Measurements from ENCODE around the gene PLK3. TPM values are rescaled to one million over a fixed set of nuclear protein-coding genes. Genes with fewer than 3 reads are reported as not detected.
A peak's percentile ranks its signal among the peaks of the same experiment; 100 is the strongest.
"Not testable (repeated sequence)": the region's sequence is repeated elsewhere in the genome, so short reads cannot be mapped to it uniquely, and the experiment has no call there.

Gene PLK3
- total and polyA plus RNA-seq, 8 donors: 6.1 to 35.3 (median 12.9) TPM

DNA sequence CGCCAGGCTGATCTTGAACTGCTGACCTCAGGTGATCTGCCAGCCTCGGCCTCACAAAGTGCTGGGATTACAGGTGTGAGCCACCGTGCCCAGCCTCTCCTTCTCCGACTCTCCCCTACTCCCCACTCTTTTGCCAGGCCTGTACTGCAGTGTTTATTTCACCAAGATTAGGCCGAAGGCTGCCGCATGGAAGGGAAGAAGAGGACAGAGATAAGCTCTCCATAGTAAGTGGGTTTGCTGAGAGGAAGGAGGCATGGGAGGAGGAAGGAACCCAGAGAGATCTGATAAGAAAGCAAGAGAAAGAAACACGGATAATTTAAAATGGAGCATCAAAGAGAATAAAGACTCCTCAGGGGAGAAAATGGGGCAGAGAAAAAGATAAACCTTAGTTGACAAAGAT lies 34.2 kb downstream of the PLK3 start:
- Histone ChIP-seq H3K4me1 (no peaks in the 10 kb centered on the region), H3K4me3 (no peak overlapping the region), H3K27me3 (no peaks in the 10 kb centered on the region), H3K36me3 (no peaks in the 10 kb centered on the region), H3K9me3 (no peaks in the 10 kb centered on the region), H3K27ac (no peak overlapping the region)
- DNase-seq (no peak), ATAC-seq (no peak), FAIRE-seq (no peak)
- intact Hi-C loops (cut with DNase I): loop anchor here in 1 of 3 donors (10.0 kb wide), 1 partner anchor 170 kb away; no protein-coding TSS in a partner anchor
- 55 to 64% methylated on average over 7 of the region's 7 CpGs for WGBS, 2 donors
- TF ChIP-seq, protein P1, sequence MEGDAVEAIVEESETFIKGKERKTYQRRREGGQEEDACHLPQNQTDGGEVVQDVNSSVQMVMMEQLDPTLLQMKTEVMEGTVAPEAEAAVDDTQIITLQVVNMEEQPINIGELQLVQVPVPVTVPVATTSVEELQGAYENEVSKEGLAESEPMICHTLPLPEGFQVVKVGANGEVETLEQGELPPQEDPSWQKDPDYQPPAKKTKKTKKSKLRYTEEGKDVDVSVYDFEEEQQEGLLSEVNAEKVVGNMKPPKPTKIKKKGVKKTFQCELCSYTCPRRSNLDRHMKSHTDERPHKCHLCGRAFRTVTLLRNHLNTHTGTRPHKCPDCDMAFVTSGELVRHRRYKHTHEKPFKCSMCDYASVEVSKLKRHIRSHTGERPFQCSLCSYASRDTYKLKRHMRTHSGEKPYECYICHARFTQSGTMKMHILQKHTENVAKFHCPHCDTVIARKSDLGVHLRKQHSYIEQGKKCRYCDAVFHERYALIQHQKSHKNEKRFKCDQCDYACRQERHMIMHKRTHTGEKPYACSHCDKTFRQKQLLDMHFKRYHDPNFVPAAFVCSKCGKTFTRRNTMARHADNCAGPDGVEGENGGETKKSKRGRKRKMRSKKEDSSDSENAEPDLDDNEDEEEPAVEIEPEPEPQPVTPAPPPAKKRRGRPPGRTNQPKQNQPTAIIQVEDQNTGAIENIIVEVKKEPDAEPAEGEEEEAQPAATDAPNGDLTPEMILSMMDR (IDR thresholded peaks at IDR 0.05): no peak

DNA sequence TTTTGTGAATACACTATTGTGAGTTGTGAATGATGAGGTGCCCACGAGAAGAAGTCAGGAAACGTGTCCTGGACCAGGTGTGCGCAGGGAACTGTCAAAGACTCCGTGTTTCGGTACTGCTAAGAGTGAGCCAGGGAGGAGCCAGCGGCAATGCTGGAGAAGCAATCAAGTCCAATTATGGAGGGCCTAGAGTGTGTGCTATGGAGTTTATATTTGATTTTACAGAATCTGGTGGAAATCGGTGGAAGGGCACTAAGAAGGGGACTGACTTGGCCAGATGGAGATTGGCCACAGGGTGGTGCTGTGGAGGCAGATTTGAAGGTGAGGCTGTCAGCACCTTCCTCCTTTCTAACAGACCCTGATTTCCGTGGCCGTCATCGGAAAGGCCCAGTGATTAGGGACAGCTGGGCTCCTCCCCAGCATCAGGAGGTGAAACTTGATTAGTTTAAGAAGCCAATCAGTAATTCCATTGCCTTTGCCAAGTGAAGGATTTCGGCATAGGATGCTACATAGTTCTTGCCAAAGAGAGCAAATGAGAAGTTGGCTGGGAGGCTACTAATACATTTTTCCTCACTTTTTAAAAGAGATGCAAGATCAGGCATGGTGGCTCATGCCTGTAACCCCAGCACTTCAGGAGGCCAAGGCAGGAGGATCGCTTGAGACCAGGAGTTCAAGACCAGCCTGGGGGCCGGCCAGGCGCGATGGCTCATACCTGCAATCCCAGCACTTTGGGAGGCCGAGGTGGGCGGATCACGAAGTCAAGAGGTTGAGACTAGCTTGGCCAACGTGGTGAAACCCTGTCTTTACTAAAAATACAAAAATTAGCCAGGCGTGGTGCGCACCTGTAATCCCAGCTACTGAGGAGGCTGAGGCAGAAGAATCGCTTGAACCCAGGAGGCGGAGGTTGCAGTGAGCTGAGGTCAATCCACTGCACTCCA lies 35.8 kb downstream of the PLK3 start:
- Histone ChIP-seq H3K4me1 (no peaks in the 10 kb centered on the region), H3K9me3 (no peaks in the 10 kb centered on the region), H3K27ac (no peak overlapping the region), H3K4me3 (no peak overlapping the region), H3K36me3 (no peaks in the 10 kb centered on the region), H3K27me3 (no peaks in the 10 kb centered on the region)
- peak; percentile 74 to 91 (median 86) for DNase-seq
- intact Hi-C loops (cut with DNase I): loop anchor here in 1 of 3 donors (10.0 kb wide), 1 partner anchor 169 kb away; no protein-coding TSS in a partner anchor
- 56 to 59% methylated on average over 23 of the region's 23 CpGs for WGBS, 2 donors
- FAIRE-seq: no peak
- TF ChIP-seq, protein P1 (IDR thresholded peaks at IDR 0.05): peak; percentile 71 to 85 (median 82)
- peak; percentile 89 to 97 (median 95) for ATAC-seq

DNA sequence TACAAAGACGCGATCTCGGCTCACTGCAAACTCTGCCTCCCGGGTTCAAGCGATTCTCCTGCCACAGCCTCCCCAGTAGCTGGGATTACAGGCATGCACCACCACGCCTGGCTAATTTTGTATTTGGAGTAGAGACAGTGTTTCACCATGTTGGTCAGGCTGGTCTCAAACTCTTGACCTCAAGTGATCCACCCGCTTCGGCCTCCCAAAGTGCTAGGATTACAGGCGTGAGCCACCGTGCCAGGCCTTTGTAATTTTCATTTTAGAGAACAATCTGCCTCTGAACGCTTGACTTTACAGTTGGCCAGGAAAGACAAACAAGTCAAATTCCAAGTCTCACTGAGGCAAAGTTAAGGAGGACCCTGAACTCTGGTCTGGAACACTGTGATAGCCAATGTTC lies 38.1 kb downstream of the PLK3 start:
- not testable (repeated sequence) for DNase-seq, H3K4me1 ChIP-seq, H3K27me3 ChIP-seq, H3K36me3 ChIP-seq, H3K27ac ChIP-seq, H3K9me3 ChIP-seq, H3K4me3 ChIP-seq, FAIRE-seq, ATAC-seq
- 88 to 92% methylated on average over 11 of the region's 11 CpGs for WGBS, 2 donors
- intact Hi-C loops (cut with DNase I): loop anchor here in 1 of 3 donors (10.0 kb wide), 1 partner anchor 167 kb away; no protein-coding TSS in a partner anchor

DNA sequence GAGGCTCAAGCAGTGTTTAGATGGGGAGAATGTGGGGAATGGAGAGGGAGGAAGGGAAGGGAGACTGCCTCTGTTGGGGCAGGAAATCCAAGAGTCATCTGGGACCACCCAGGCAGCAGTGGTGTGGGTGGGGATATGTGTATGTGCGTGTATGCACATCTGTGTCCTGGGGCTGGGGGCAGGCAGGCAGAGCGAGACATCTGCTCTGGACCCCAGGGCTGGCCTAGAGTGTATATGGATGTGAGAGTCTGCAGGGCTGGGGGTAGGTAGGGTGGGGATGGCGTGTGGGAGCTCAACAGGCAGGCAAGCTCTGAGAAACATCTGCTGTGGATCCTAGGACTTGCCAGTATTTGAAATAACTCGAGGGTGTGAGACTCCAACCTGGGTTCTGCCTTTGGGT lies 39.4 kb downstream of the PLK3 start:
- intact Hi-C loops (cut with DNase I): loop anchor here in 1 of 3 donors (10.0 kb wide), 1 partner anchor 165 kb away; no protein-coding TSS in a partner anchor
- 62 to 64% methylated on average over 4 of the region's 4 CpGs for WGBS, 2 donors
- Histone ChIP-seq H3K4me1 (no peaks in the 10 kb centered on the region), H3K4me3 (no peak overlapping the region), H3K27me3 (no peaks in the 10 kb centered on the region), H3K36me3 (no peaks in the 10 kb centered on the region), H3K27ac (no peak overlapping the region), H3K9me3 (no peaks in the 10 kb centered on the region)
- DNase-seq: no peak
- TF ChIP-seq, protein P1 (IDR thresholded peaks at IDR 0.05): no peak
- FAIRE-seq: no peak
- ATAC-seq: no peak

DNA sequence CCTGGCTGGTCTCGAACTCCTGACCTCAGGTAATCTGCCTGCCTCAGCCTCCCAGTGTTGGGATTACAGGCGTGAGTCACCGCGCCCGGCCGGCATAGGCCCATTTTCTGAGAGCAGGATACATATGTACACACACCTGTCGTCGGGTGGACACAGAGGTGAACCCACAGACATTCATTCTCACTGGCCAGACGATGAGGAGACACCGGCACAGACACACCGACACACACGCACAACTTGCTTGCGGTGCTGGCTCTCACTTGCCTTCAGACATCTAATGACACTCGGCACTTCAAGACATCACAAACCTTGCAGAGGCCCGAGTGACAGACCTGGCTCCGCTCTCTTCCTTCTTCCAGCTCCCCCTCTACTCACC lies 42.3 kb downstream of the PLK3 start:
- 62 to 65% methylated on average over 16 of the region's 16 CpGs for WGBS, 2 donors
- intact Hi-C loops (cut with DNase I): loop anchor here in 1 of 3 donors (5.0 kb wide), 1 partner anchor 55 kb away; the partner anchor contains the start of gene BEST4
- Histone ChIP-seq H3K27ac (no peak overlapping the region), H3K4me3 (peak overlapping the region in 2 of 4 donors; percentile 35 to 57), H3K36me3 (no peaks in the 10 kb centered on the region), H3K4me1 (no peaks in the 10 kb centered on the region), H3K27me3 (no peaks in the 10 kb centered on the region), H3K9me3 (no peaks in the 10 kb centered on the region)
- TF ChIP-seq, protein P1 (IDR thresholded peaks at IDR 0.05): no peak
- FAIRE-seq (no peak), DNase-seq (no peak), ATAC-seq (peak; percentile 17 to 47 (median 30))

Measured in pancreas (tissue), 10 donors.